Body of pancreas (tissue), 4 donors: ENCODE measurements around the gene MSH6.

Experiments
- POLR2A ChIP-seq, 3 donors: fragments of 450-650 bp; IDR thresholded peaks; one replicate each; pipeline ENCODE4 v1.6.1; 2016; ENCODE audit warnings: antibody characterized with exemption in 3 of 3, mild to moderate bottlenecking in 2 of 3
- TF ChIP-seq, protein P1 (sequence below), 7 experiments: fragments of 450-650 bp in 4 of 7; fragments of 200-600 bp in 3 of 7; sonication (generic) in 3 of 7; IDR thresholded peaks; one replicate each; pipeline ENCODE4 v1.5.1; 2016 to 2019; ENCODE audit warnings: antibody characterized with exemption in 7 of 7

DNA sequence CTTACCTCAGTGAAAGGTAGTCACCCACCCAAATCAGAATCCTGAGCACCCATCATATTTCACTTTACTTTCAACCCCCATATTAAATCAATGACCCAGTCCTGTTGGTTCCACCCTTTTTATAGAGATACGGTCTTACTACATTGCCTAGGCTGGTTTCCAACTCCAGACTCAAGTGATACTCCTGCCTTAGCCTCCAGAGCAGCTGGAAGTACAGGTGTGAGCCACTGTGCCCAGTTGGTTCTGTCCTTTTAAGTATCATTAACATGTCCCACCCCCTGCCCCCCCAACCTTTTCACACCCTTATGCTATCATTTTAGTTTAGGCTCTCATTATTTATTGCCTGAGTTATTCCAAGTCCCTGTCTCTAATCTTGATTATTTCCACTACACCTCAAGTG is 28.7 kb downstream of the MSH6 start:
- TF ChIP-seq, protein P1, sequence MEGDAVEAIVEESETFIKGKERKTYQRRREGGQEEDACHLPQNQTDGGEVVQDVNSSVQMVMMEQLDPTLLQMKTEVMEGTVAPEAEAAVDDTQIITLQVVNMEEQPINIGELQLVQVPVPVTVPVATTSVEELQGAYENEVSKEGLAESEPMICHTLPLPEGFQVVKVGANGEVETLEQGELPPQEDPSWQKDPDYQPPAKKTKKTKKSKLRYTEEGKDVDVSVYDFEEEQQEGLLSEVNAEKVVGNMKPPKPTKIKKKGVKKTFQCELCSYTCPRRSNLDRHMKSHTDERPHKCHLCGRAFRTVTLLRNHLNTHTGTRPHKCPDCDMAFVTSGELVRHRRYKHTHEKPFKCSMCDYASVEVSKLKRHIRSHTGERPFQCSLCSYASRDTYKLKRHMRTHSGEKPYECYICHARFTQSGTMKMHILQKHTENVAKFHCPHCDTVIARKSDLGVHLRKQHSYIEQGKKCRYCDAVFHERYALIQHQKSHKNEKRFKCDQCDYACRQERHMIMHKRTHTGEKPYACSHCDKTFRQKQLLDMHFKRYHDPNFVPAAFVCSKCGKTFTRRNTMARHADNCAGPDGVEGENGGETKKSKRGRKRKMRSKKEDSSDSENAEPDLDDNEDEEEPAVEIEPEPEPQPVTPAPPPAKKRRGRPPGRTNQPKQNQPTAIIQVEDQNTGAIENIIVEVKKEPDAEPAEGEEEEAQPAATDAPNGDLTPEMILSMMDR (IDR thresholded peaks at IDR 0.05) = no peak
- no peak for TF ChIP-seq POLR2A (IDR thresholded peaks at IDR 0.05)
